Activated B cell treated with CpG ODN at 0.5 μM for 24 hours (primary cell): Measurements from ENCODE around the gene LEKR1. TPM values are rescaled to one million over a fixed set of nuclear protein-coding genes. Genes with fewer than 3 reads are reported as not detected.

ENCODE experiments used
- ATAC-seq: fragments of 200-7000 bp; cut with Tn5 transposase; one replicate; pipeline ENCODE4 v1.10.0; 2021; ENCODE audit warnings: low read depth, mild to moderate bottlenecking, moderate library complexity
- CTCF ChIA-PET: fragments of 350-600 bp; sonication (Branson Sonifier 250); formaldehyde crosslinking; loops from one replicate; lab custom pipeline; 2021; ENCODE audit warnings: antibody characterized with exemption; lab: Charles Lee
- POLR2A ChIA-PET: fragments of 350-600 bp; sonication (Branson Sonifier 250); formaldehyde crosslinking; loops from one replicate; lab custom pipeline; 2021; ENCODE audit warnings: antibody characterized with exemption; lab: Charles Lee
- DNase-seq: peaks from one replicate; pipeline ENCODE4 v3.0.0; 2022
- H3K27ac Mint-ChIP-seq: one replicate; pipeline ENCODE4 v1.8.0; 2020; ENCODE audit warnings: mixed read lengths
- H3K27me3 Mint-ChIP-seq: one replicate; pipeline ENCODE4 v1.8.0; 2021; ENCODE audit warnings: mixed read lengths
- H3K36me3 Mint-ChIP-seq: one replicate; pipeline ENCODE4 v1.8.0; 2021; ENCODE audit warnings: low read depth, mixed read lengths
- H3K4me1 Mint-ChIP-seq: one replicate; pipeline ENCODE4 v1.8.0; 2021; ENCODE audit warnings: mixed read lengths
- H3K4me3 Mint-ChIP-seq: one replicate; pipeline ENCODE4 v1.8.0; 2020; ENCODE audit warnings: mild to moderate bottlenecking, mixed read lengths
- H3K9me3 Mint-ChIP-seq: one replicate; pipeline ENCODE4 v1.8.0; 2020; ENCODE audit warnings: mixed read lengths
- intact Hi-C: fragments of 100-400 bp; cut with micrococcal nuclease; formaldehyde crosslinking; loops from one replicate; pipeline ENCODE4 v1.15.1; 2024
- total RNA-seq: library from RNA; stranded (reverse); gene quantifications from 2 replicates; pipeline ENCODE4 v1.2.3, GENCODE V29; 2022
- TF ChIP-seq, protein P1 (sequence below): fragments of 200-600 bp; IDR thresholded peaks from one replicate; pipeline ENCODE4 v1.8.0; 2022; ENCODE audit warnings: antibody characterized with exemption, mild to moderate bottlenecking

The LEKR1 gene
- total RNA-seq, 1 donor from 2014 or later = 2.8 TPM

DNA sequence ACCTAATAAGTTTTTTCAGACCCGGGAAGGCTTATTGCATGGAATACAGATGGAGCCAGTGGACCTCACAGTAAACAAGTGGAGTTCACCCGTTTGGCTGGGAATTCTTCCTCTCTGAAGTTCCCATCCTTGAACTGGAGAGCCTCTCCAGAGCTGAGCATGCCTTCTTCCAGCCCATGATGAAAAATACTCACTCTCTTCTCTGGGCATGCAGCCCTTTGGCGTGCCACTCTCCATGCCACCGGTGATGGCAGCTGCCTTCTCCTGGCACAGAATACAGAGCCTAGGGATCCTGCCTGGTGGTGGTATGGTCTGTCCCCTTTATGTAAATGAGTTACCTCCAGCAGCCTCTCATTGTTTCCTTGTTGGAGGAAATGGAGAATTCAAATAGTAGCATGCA, 150.8 kb downstream of the LEKR1 start:
- no peaks in the 10 kb centered on the region for H3K27me3 Mint-ChIP-seq
- peak overlapping the region; percentile 95 for H3K27ac Mint-ChIP-seq
- H3K4me1 Mint-ChIP-seq = peaks cover 51% of the 10 kb centered on the region
- DNase-seq = no peak
- ATAC-seq = no peak
- no peak overlapping the region for H3K4me3 Mint-ChIP-seq
- intact Hi-C loops = loop anchor here (5.0 kb wide), 1 partner anchor 90 kb away; no protein-coding TSS in a partner anchor
- ChIA-PET POLR2A (no interaction called here), CTCF (no interaction called here)
- no peaks in the 10 kb centered on the region for H3K36me3 Mint-ChIP-seq
- TF ChIP-seq, protein P1, sequence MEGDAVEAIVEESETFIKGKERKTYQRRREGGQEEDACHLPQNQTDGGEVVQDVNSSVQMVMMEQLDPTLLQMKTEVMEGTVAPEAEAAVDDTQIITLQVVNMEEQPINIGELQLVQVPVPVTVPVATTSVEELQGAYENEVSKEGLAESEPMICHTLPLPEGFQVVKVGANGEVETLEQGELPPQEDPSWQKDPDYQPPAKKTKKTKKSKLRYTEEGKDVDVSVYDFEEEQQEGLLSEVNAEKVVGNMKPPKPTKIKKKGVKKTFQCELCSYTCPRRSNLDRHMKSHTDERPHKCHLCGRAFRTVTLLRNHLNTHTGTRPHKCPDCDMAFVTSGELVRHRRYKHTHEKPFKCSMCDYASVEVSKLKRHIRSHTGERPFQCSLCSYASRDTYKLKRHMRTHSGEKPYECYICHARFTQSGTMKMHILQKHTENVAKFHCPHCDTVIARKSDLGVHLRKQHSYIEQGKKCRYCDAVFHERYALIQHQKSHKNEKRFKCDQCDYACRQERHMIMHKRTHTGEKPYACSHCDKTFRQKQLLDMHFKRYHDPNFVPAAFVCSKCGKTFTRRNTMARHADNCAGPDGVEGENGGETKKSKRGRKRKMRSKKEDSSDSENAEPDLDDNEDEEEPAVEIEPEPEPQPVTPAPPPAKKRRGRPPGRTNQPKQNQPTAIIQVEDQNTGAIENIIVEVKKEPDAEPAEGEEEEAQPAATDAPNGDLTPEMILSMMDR = no peak
- no peaks in the 10 kb centered on the region for H3K9me3 Mint-ChIP-seq

DNA sequence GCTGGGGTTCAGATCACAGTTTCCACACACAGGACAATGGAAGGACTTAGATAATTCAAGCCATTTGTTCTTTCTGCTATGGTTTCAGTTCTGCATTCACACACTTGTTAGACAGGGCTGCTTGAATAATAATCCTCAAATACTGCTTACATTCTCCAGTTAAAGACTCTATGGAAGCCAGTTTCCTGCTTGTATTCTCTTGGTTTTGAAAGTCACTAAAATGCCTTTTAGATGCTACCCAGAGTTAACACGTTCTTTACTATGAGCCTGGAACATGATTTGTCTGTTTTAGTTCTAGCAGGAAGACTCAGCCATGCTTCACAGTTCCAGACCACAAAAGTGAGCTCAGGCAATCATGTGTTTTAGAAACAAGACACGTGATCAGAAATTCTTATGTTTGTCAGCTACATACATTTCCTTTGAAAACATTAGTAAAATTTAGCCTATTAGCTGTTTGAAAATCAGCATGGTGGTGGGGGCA, 152.4 kb downstream of the LEKR1 start:
- DNase-seq = no peak
- Mint-ChIP-seq H3K36me3 (no peaks in the 10 kb centered on the region), H3K4me3 (peak overlapping the region; percentile 61), H3K27ac (peak overlapping the region; percentile 95), H3K27me3 (no peaks in the 10 kb centered on the region), H3K4me1 (peaks cover 51% of the 10 kb centered on the region), H3K9me3 (no peaks in the 10 kb centered on the region)
- TF ChIP-seq, protein P1 = no peak
- ChIA-PET CTCF (interaction anchor here (0.7 to 0.9 kb wide), 3 partner anchors 51 to 161 kb away, joined by 3 to 5 read pairs (median 3); no protein-coding TSS in a partner anchor), POLR2A (interaction anchor here (0.9 to 2.3 kb wide), 7 partner anchors 110 to 495 kb away, joined by 3 to 14 read pairs (median 5); partner anchors contain the start of genes LEKR1 and TIPARP)
- intact Hi-C loops = loop anchor here (1.0 to 5.0 kb wide), 10 partner anchors 51 to 1124 kb away; partner anchors contain the start of genes CCNL1, SLC33A1, SSR3 and TIPARP
- ATAC-seq = peak; percentile 90

DNA sequence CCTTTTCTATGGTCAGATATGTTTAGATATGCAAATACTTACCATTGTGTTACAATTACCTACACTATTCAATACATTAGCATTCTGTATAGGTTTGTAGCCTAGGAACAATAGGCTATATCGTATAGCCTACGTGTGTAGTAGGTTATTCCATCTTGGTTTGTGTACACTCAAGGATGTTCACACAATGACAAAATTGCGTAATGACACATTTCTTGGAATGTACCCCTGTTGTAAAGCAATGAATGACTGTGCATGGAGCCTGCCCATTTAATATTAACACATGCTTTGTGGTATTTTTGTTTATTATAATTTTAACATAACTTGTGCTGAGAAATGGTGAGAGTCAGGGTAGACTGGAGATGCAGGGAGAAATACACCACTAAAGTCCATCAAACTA, 154.9 kb downstream of the LEKR1 start:
- Mint-ChIP-seq H3K9me3 (no peaks in the 10 kb centered on the region), H3K4me1 (peaks cover 41% of the 10 kb centered on the region), H3K4me3 (no peak overlapping the region), H3K36me3 (no peaks in the 10 kb centered on the region), H3K27me3 (no peaks in the 10 kb centered on the region), H3K27ac (no peak overlapping the region)
- ATAC-seq (no peak), DNase-seq (no peak)
- CTCF ChIA-PET = interaction anchor here (1.6 kb wide), 1 partner anchor 100 kb away, joined by 5 read pairs; no protein-coding TSS in a partner anchor
- POLR2A ChIA-PET = no interaction called here
- TF ChIP-seq, protein P1 = no peak
- intact Hi-C loops = no loop called here

DNA sequence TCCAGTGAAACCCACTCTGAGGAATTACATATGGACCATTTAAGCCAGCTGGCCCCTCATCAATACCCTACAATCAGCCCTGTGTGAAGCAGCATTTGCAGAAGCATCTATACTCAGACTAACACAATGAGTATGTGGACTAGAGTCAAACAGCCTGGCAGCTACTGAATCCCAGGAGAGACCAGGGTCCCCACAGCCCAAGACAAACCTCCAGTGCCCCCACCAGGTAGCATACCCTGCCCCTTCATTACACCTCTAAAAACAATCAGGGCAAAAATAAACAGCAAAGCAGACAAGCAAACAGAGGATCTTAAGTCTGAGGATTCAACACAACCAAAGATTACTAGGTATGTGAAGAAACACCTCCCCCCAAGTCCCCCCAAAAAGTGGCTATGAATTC, 157.4 kb downstream of the LEKR1 start:
- ATAC-seq (no peak), DNase-seq (no peak)
- CTCF ChIA-PET = no interaction called here
- POLR2A ChIA-PET = no interaction called here
- H3K9me3 Mint-ChIP-seq = no peaks in the 10 kb centered on the region
- H3K36me3 Mint-ChIP-seq = no peaks in the 10 kb centered on the region
- H3K4me3 Mint-ChIP-seq = no peak overlapping the region
- TF ChIP-seq, protein P1 = no peak
- H3K4me1 Mint-ChIP-seq = peaks cover 23% of the 10 kb centered on the region
- no peak overlapping the region for H3K27ac Mint-ChIP-seq
- no peaks in the 10 kb centered on the region for H3K27me3 Mint-ChIP-seq
- intact Hi-C loops = no loop called here

DNA sequence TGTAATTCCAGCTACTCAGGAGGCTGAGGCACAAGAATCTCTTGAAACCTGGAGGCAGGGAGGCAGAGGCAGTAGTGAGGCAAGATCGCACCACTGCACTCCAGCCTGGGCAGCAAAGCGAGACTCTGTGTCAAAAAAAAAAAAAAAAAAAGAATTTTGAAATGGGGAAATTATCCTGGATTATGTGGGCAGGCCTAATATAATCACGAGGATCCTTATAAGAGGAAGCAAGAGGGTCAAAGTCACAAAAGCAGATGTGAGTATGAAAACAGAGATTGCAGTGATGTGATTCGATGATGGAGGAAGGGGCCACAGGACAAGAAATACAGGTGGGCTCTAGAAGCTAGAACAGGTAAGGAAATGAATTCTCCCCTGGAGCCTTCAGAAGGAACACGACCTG, 159.6 kb downstream of the LEKR1 start:
- ATAC-seq = no peak

More for the DNA sequence above, 159.6 kb downstream of the LEKR1 start:
- CTCF ChIA-PET = no interaction called here
- Mint-ChIP-seq H3K4me1 (peaks cover 6% of the 10 kb centered on the region), H3K4me3 (no peak overlapping the region), H3K27ac (no peak overlapping the region), H3K9me3 (no peaks in the 10 kb centered on the region), H3K27me3 (no peaks in the 10 kb centered on the region), H3K36me3 (no peaks in the 10 kb centered on the region)
- DNase-seq = no peak
- POLR2A ChIA-PET = no interaction called here
- intact Hi-C loops = no loop called here
- TF ChIP-seq, protein P1 = no peak
